ENCODE measurements around the gene SMIM21.

The SMIM21 gene

GRCh38 chr18:75393721-75394120 is 33.8 kb downstream of the SMIM21 start:
- Histone ChIP-seq H3K4me3 (ENCODE audit: low read length) (no peak overlapping the region), H3K9me3 (replicated peaks; ENCODE audit: insufficient read depth, low read length) (no peaks in the 10 kb centered on the region), H3K79me2 (ENCODE audit: low read length) (no peaks in the 10 kb centered on the region), H3K27me3 (replicated peaks; ENCODE audit: insufficient read depth, low read length) (no peaks in the 10 kb centered on the region), H2AFZ (ENCODE audit: low read length) (no peak overlapping the region), H4K20me1 (ENCODE audit: insufficient read depth, low read length) (no peaks in the 10 kb centered on the region), H3K9me2 (replicated peaks; ENCODE audit: insufficient read depth, low read length) (no peaks in the 10 kb centered on the region), H3K4me2 (ENCODE audit: low read depth, low read length) (no peak overlapping the region), H3K36me3 (replicated peaks; ENCODE audit: insufficient read depth, low read length) (no peaks in the 10 kb centered on the region), H3K4me1 (ENCODE audit: low read length) (no peaks in the 10 kb centered on the region), H3F3A (ENCODE audit: insufficient read depth, low read length) (no peaks in the 10 kb centered on the region), H3K9ac (ENCODE audit: low read length) (no peak overlapping the region), H3K27ac (ENCODE audit: low read length) (no peak overlapping the region)
- no peak for DNase-seq
- no peak for TF ChIP-seq EZH2phosphoT487 (IDR thresholded peaks at IDR 0.05; ENCODE audit: low read length)
- no peak for TF ChIP-seq EZH2 (optimal IDR thresholded peaks at IDR 0.05; ENCODE audit: low read depth, low read length)
- TF ChIP-seq CTCF (IDR thresholded peaks at IDR 0.05; ENCODE audit: low read length): no peak

- no peak overlapping the region for H3K9ac ChIP-seq (ENCODE audit: low read length)
- H3K4me1 ChIP-seq (ENCODE audit: low read length): no peaks in the 10 kb centered on the region
- H3K27me3 ChIP-seq (replicated peaks; ENCODE audit: insufficient read depth, low read length): no peaks in the 10 kb centered on the region
- TF ChIP-seq EZH2 (optimal IDR thresholded peaks at IDR 0.05; ENCODE audit: low read depth, low read length) (no peak), EZH2phosphoT487 (IDR thresholded peaks at IDR 0.05; ENCODE audit: low read length) (no peak), CTCF (IDR thresholded peaks at IDR 0.05; ENCODE audit: low read length) (no peak)
- H3K9me3 ChIP-seq (replicated peaks; ENCODE audit: insufficient read depth, low read length): no peaks in the 10 kb centered on the region
- no peak overlapping the region for H3K4me3 ChIP-seq (ENCODE audit: low read length)
- no peak overlapping the region for H2AFZ ChIP-seq (ENCODE audit: low read length)
- H3K27ac ChIP-seq (ENCODE audit: low read length): no peak overlapping the region
- no peaks in the 10 kb centered on the region for H3K9me2 ChIP-seq (replicated peaks; ENCODE audit: insufficient read depth, low read length)
- no peaks in the 10 kb centered on the region for H3K36me3 ChIP-seq (replicated peaks; ENCODE audit: insufficient read depth, low read length)
- H3F3A ChIP-seq (ENCODE audit: insufficient read depth, low read length): no peaks in the 10 kb centered on the region
- H3K79me2 ChIP-seq (ENCODE audit: low read length): no peaks in the 10 kb centered on the region
- no peaks in the 10 kb centered on the region for H4K20me1 ChIP-seq (ENCODE audit: insufficient read depth, low read length)
- DNase-seq: no peak
- no peak overlapping the region for H3K4me2 ChIP-seq (ENCODE audit: low read depth, low read length)
Measured at GRCh38 chr18:75392226-75392578, 35.3 kb downstream of the SMIM21 start.

GRCh38 chr18:75391279-75392225 is 36.0 kb downstream of the SMIM21 start:
- Histone ChIP-seq H3K36me3 (replicated peaks; ENCODE audit: insufficient read depth, low read length) (no peaks in the 10 kb centered on the region), H3K9me3 (replicated peaks; ENCODE audit: insufficient read depth, low read length) (no peaks in the 10 kb centered on the region), H3K4me1 (ENCODE audit: low read length) (no peaks in the 10 kb centered on the region), H3K27me3 (replicated peaks; ENCODE audit: insufficient read depth, low read length) (no peaks in the 10 kb centered on the region), H3K27ac (ENCODE audit: low read length) (no peak overlapping the region), H3K79me2 (ENCODE audit: low read length) (no peaks in the 10 kb centered on the region), H3K4me2 (ENCODE audit: low read depth, low read length) (no peak overlapping the region), H4K20me1 (ENCODE audit: insufficient read depth, low read length) (no peaks in the 10 kb centered on the region), H3K4me3 (ENCODE audit: low read length) (no peak overlapping the region), H2AFZ (ENCODE audit: low read length) (no peak overlapping the region), H3F3A (ENCODE audit: insufficient read depth, low read length) (no peaks in the 10 kb centered on the region), H3K9me2 (replicated peaks; ENCODE audit: insufficient read depth, low read length) (no peaks in the 10 kb centered on the region), H3K9ac (ENCODE audit: low read length) (no peak overlapping the region)
- TF ChIP-seq CTCF (IDR thresholded peaks at IDR 0.05; ENCODE audit: low read length) (no peak), EZH2 (optimal IDR thresholded peaks at IDR 0.05; ENCODE audit: low read depth, low read length) (no peak), EZH2phosphoT487 (IDR thresholded peaks at IDR 0.05; ENCODE audit: low read length) (no peak)
- no peak for DNase-seq
